MCF 10A (cell line): ENCODE data around the gene TSGA10IP. TPM values are rescaled to one million over a fixed set of nuclear protein-coding genes. Genes with fewer than 3 reads are reported as not detected.

ENCODE experiments used
- BruUV-seq: library from RNA; stranded (reverse); fragments of 400-500 nt; replicated peaks from 2 replicates; lab custom pipeline; 2021; lab: Mats Ljungman, UMichigan
- CTCF ChIA-PET: fragments of 300-600 bp; sonication (Branson Sonifier 250); formaldehyde crosslinking; extraction: SDS; loops from one replicate; lab custom pipeline; 2021; ENCODE audit warnings: antibody characterized with exemption, inconsistent platforms; lab: Yijun Ruan, JAX
- POLR2A ChIA-PET: fragments of 300-600, 350-650 bp; sonication (Branson Sonifier 250); formaldehyde crosslinking; extraction: SDS; loops from one replicate; lab custom pipeline; 2020; ENCODE audit warnings: antibody characterized with exemption, inconsistent platforms; lab: Yijun Ruan, JAX
- DNase-seq: peaks from one replicate; pipeline ENCODE4 v3.0.0-alpha.2; 2018; ENCODE audit not compliant: unreplicated experiment
- H3K27ac Mint-ChIP-seq: one replicate; pipeline ENCODE4 v1.8.0; 2022; ENCODE audit warnings: mild to moderate bottlenecking, low read depth, mixed read lengths; ENCODE audit not compliant: unreplicated experiment
- H3K27me3 Mint-ChIP-seq: one replicate; pipeline ENCODE4 v1.8.0; 2022; ENCODE audit warnings: mixed read lengths; ENCODE audit not compliant: insufficient read depth, unreplicated experiment
- H3K36me3 Mint-ChIP-seq: one replicate; pipeline ENCODE4 v1.8.0; 2022; ENCODE audit warnings: mild to moderate bottlenecking, moderate library complexity, mixed read lengths; ENCODE audit not compliant: insufficient read depth, unreplicated experiment
- H3K4me1 Mint-ChIP-seq: one replicate; pipeline ENCODE4 v1.8.0; 2022; ENCODE audit warnings: mixed read lengths; ENCODE audit not compliant: insufficient read depth, unreplicated experiment
- H3K4me3 Mint-ChIP-seq: one replicate; pipeline ENCODE4 v1.8.0; 2022; ENCODE audit warnings: mild to moderate bottlenecking, moderate library complexity, mixed read lengths; ENCODE audit not compliant: unreplicated experiment
- H3K9me3 Mint-ChIP-seq: one replicate; pipeline ENCODE4 v1.8.0; 2022; ENCODE audit warnings: mixed read lengths; ENCODE audit not compliant: unreplicated experiment
- intact Hi-C: fragments of 100-400 bp; cut with micrococcal nuclease; formaldehyde crosslinking; loops from 2 replicates; pipeline ENCODE4 v1.14.1; 2022
- total RNA-seq: library from RNA; stranded (reverse); gene quantifications from 2 replicates; pipeline ENCODE4 v1.2.3, GENCODE V29; 2022
- TF ChIP-seq, protein P1 (sequence below): fragments of 200-600 bp; IDR thresholded peaks from one replicate; pipeline ENCODE4 v1.8.0; 2022; ENCODE audit warnings: antibody characterized with exemption, mild to moderate bottlenecking; ENCODE audit not compliant: unreplicated experiment

Gene TSGA10IP
- total RNA-seq, 1 experiment from 2014 or later = not detected

DNA sequence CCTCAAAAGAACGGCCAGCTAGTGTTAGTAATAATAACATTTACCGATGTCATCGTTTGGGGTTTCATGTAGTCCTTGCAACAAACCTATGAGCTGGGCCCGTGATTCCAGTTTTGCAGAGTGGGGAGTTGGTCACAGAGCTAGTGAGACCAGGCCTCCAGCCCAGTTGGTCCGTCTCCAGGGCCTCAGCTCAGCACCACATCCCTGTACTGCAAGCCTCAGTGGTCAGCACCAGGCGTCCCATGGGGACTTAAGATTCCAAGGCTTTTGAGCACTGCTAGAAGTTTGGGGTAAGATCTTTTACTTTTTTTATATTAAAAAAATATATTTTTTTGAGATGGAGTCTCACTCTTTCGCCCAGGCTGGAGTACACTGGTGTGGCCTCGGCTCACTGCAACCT lies 1.1 kb upstream of the TSGA10IP start:
- Mint-ChIP-seq H3K9me3 (no peaks in the 10 kb centered on the region), H3K27ac (no peak overlapping the region), H3K4me1 (peaks cover 9% of the 10 kb centered on the region), H3K4me3 (no peak overlapping the region), H3K27me3 (peaks cover 10% of the 10 kb centered on the region), H3K36me3 (no peaks in the 10 kb centered on the region)
- intact Hi-C loops = no loop called here
- TF ChIP-seq, protein P1, sequence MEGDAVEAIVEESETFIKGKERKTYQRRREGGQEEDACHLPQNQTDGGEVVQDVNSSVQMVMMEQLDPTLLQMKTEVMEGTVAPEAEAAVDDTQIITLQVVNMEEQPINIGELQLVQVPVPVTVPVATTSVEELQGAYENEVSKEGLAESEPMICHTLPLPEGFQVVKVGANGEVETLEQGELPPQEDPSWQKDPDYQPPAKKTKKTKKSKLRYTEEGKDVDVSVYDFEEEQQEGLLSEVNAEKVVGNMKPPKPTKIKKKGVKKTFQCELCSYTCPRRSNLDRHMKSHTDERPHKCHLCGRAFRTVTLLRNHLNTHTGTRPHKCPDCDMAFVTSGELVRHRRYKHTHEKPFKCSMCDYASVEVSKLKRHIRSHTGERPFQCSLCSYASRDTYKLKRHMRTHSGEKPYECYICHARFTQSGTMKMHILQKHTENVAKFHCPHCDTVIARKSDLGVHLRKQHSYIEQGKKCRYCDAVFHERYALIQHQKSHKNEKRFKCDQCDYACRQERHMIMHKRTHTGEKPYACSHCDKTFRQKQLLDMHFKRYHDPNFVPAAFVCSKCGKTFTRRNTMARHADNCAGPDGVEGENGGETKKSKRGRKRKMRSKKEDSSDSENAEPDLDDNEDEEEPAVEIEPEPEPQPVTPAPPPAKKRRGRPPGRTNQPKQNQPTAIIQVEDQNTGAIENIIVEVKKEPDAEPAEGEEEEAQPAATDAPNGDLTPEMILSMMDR = no peak
- ChIA-PET POLR2A (no interaction called here), CTCF (no interaction called here)
- no TSS peak for BruUV-seq
- no peak for DNase-seq

DNA sequence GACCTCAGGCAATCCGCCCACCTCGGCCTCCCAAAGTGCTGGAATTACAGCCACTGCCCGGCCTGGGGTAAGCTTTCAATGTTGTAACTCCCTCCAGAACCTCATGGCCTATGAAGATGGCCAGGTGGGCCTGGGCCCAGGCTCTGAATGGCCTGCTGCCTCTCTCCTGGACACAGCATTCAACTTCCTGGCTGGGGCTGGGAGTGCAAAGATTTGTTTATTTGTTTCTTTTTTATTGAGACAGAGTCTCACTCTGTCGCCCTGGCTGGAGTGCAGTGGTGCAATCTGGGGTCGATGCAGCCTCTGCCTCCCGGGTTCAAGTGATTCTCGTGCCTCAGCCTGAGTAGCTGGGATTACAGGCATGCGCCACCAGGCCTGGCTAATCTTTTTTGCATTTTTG lies 513 bp upstream of the TSGA10IP start:
- intact Hi-C loops = no loop called here
- Mint-ChIP-seq H3K4me1 (peaks cover 9% of the 10 kb centered on the region), H3K36me3 (no peaks in the 10 kb centered on the region), H3K9me3 (no peaks in the 10 kb centered on the region), H3K4me3 (no peak overlapping the region), H3K27me3 (peaks cover 10% of the 10 kb centered on the region), H3K27ac (no peak overlapping the region)
- no TSS peak for BruUV-seq
- TF ChIP-seq, protein P1 = no peak
- ChIA-PET CTCF (no interaction called here), POLR2A (interaction anchor here (0.6 kb wide), 1 partner anchor 16 kb away, joined by 3 read pairs; no protein-coding TSS in a partner anchor)
- DNase-seq = no peak

DNA sequence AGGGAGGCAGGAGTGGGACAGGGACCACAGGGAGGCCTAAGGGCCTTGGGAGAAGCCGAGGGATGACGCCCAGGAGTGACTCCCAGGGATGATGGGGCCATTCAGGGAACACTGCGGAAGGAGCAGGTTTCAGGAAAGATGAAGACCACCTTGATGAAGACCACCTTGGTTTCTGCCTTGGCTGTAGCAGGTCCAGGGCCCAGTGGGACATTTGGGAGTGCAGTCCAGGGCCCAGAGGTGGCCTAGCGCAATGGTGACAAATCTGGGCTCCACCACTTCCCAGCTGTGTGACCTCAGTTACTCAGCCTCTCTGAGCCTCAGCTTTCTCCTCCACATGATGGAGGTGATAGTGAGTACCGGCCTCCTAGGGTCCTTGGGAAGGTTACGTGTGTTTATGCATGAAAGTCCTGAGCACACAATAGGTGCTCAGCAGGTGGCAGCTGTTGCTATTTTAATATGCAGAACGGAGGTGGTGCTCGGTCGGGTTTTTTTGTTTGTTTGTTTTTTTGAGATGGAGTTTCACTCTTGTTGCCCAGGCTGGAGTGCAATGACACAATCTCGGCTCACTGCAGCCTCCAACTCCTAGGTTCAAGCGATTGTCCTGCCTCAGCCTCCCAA lies 770 bp downstream of the TSGA10IP start:
- peaks cover 10% of the 10 kb centered on the region for H3K27me3 Mint-ChIP-seq
- DNase-seq = no peak
- no peaks in the 10 kb centered on the region for H3K9me3 Mint-ChIP-seq
- CTCF ChIA-PET = interaction anchor here (0.6 kb wide), 1 partner anchor 77 kb away, joined by 3 read pairs; no protein-coding TSS in a partner anchor
- intact Hi-C loops = no loop called here
- no peaks in the 10 kb centered on the region for H3K36me3 Mint-ChIP-seq
- POLR2A ChIA-PET = no interaction called here
- no TSS peak for BruUV-seq
- TF ChIP-seq, protein P1 = no peak
- no peak overlapping the region for H3K4me3 Mint-ChIP-seq
- H3K4me1 Mint-ChIP-seq = peaks cover 7% of the 10 kb centered on the region
- H3K27ac Mint-ChIP-seq = no peak overlapping the region

DNA sequence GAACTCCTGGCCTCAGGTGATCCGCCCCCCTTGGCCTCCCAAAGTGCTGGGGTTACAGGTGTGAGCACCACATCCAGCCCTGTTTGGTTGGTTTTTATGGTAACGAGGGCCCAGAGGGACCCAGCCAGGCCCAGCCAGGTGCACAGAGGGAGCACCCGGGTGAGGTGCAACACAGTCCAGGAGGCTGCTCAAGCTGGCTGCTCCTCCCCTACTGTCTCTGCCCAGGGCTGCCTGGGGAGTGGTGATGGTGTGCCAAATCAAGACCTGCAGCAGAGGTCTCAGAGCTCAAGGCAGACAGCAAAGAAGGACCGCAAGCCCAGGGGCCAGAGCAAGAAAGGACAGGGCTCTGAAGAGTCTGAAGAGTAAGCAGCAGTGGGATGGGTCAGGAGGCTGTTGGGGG lies 1.4 kb downstream of the TSGA10IP start:
- no peak for DNase-seq
- Mint-ChIP-seq H3K4me1 (peaks cover under 1% of the 10 kb centered on the region), H3K36me3 (no peaks in the 10 kb centered on the region), H3K9me3 (no peaks in the 10 kb centered on the region), H3K27ac (no peak overlapping the region), H3K27me3 (peaks cover 10% of the 10 kb centered on the region), H3K4me3 (no peak overlapping the region)
- POLR2A ChIA-PET = no interaction called here
- BruUV-seq = no TSS peak
- CTCF ChIA-PET = interaction anchor here (0.6 to 1.1 kb wide), 2 partner anchors 62 to 77 kb away, joined by 3 read pairs; no protein-coding TSS in a partner anchor
- TF ChIP-seq, protein P1 = no peak
- intact Hi-C loops = no loop called here
